ENCODE measurements around the gene ADGRG1.

The ADGRG1 gene

GRCh38 chr16:57634171-57634570 lies 5.7 kb downstream of the ADGRG1 start:
- H3K27ac ChIP-seq (ENCODE audit: insufficient read depth in 1 of 2, low read depth in 1 of 2, low read length in 2 of 2, poor library complexity in 1 of 2, severe bottlenecking in 2 of 2), result peak overlapping the region in 1 of 2 experiments; percentile 83
- 27% methylated on average over 4 of the region's 4 CpGs for WGBS (ENCODE audit: insufficient coverage)
- peaks cover 0 to 34% (median 12%) of the 10 kb centered on the region in 4 experiments for H3K36me3 ChIP-seq (ENCODE audit: control insufficient read depth in 4 of 4, insufficient read depth in 4 of 4, low read length in 3 of 4)
- H3K4me1 ChIP-seq (ENCODE audit: control extremely low read depth in 1 of 4, control insufficient read depth in 4 of 4, insufficient read depth in 4 of 4, low read length in 3 of 4), result peaks cover 3 to 99% (median 92%) of the 10 kb centered on the region in 4 experiments
- POLR2A ChIA-PET, result interaction anchor here (1.5 kb wide), 1 partner anchor 12 kb away, joined by 4 read pairs; no protein-coding TSS in a partner anchor
- H3K9me3 ChIP-seq (ENCODE audit: control extremely low read depth in 1 of 5, control insufficient read depth in 4 of 5, insufficient read depth in 2 of 5, low read depth in 1 of 5, low read length in 4 of 5), result no peaks in the 10 kb centered on the region
- CTCF ChIA-PET, result interaction anchor here (0.9 to 12.5 kb wide), 8 partner anchors 10 to 92 kb away, joined by 3 to 108 read pairs (median 6); partner anchors contain the start of gene ADGRG5
- H3K27me3 ChIP-seq (replicated peaks in 2 of 5; ENCODE audit: control insufficient read depth in 4 of 5, insufficient read depth in 5 of 5, low read length in 4 of 5), result no peaks in the 10 kb centered on the region
- peak; percentile 56 to 84 (median 79) for DNase-seq
- H3K4me3 ChIP-seq (ENCODE audit: control insufficient read depth in 1 of 7, extremely low read depth in 1 of 7, insufficient read depth in 4 of 7, low read depth in 2 of 7, low read length in 6 of 7), result peak overlapping the region in 2 of 7 experiments; percentile 21 to 41

GRCh38 chr16:57635266-57636097 lies 7.1 kb downstream of the ADGRG1 start:
- H3K4me1 ChIP-seq (ENCODE audit: control extremely low read depth in 1 of 4, control insufficient read depth in 4 of 4, insufficient read depth in 4 of 4, low read length in 3 of 4), result peaks cover 3 to 99% (median 92%) of the 10 kb centered on the region in 4 experiments
- H3K9me3 ChIP-seq (ENCODE audit: control extremely low read depth in 1 of 5, control insufficient read depth in 4 of 5, insufficient read depth in 2 of 5, low read depth in 1 of 5, low read length in 4 of 5), result no peaks in the 10 kb centered on the region
- H3K4me3 ChIP-seq (ENCODE audit: control insufficient read depth in 1 of 7, extremely low read depth in 1 of 7, insufficient read depth in 4 of 7, low read depth in 2 of 7, low read length in 6 of 7), result peak overlapping the region in 1 of 7 experiments; percentile 1
- peaks cover 0 to 37% (median 15%) of the 10 kb centered on the region in 4 experiments for H3K36me3 ChIP-seq (ENCODE audit: control insufficient read depth in 4 of 4, insufficient read depth in 4 of 4, low read length in 3 of 4)
- WGBS (ENCODE audit: insufficient coverage), result 80% methylated on average over 14 of the region's 16 CpGs
- no peak for DNase-seq
- H3K27me3 ChIP-seq (replicated peaks in 2 of 5; ENCODE audit: control insufficient read depth in 4 of 5, insufficient read depth in 5 of 5, low read length in 4 of 5), result no peaks in the 10 kb centered on the region
- ChIA-PET CTCF (interaction anchor here (1.4 to 12.5 kb wide), 7 partner anchors 7 to 60 kb away, joined by 3 to 108 read pairs (median 55); partner anchors contain the start of gene ADGRG1), POLR2A (interaction anchor here (0.8 to 1.5 kb wide), 2 partner anchors 10 to 12 kb away, joined by 4 to 5 read pairs; no protein-coding TSS in a partner anchor)
- H3K27ac ChIP-seq (ENCODE audit: insufficient read depth in 1 of 2, low read depth in 1 of 2, low read length in 2 of 2, poor library complexity in 1 of 2, severe bottlenecking in 2 of 2), result peak overlapping the region in 1 of 2 experiments; percentile 38

- H3K4me3 ChIP-seq (ENCODE audit: control insufficient read depth in 1 of 7, extremely low read depth in 1 of 7, insufficient read depth in 4 of 7, low read depth in 2 of 7, low read length in 6 of 7), result no peak overlapping the region
- DNase-seq, result no peak
- H3K4me1 ChIP-seq (ENCODE audit: control extremely low read depth in 1 of 4, control insufficient read depth in 4 of 4, insufficient read depth in 4 of 4, low read length in 3 of 4), result peaks cover 3 to 99% (median 91%) of the 10 kb centered on the region in 4 experiments
- ChIA-PET CTCF (interaction anchor here (1.0 to 12.5 kb wide), 7 partner anchors 7 to 517 kb away, joined by 3 to 108 read pairs (median 55); partner anchors contain the start of gene ADGRG1), POLR2A (no interaction called here)
- 90% methylated on average over 2 of the region's 5 CpGs for WGBS (ENCODE audit: insufficient coverage)
- H3K36me3 ChIP-seq (ENCODE audit: control insufficient read depth in 4 of 4, insufficient read depth in 4 of 4, low read length in 3 of 4), result peaks cover 0 to 41% (median 17%) of the 10 kb centered on the region in 4 experiments
- no peaks in the 10 kb centered on the region for H3K9me3 ChIP-seq (ENCODE audit: control extremely low read depth in 1 of 5, control insufficient read depth in 4 of 5, insufficient read depth in 2 of 5, low read depth in 1 of 5, low read length in 4 of 5)
- H3K27me3 ChIP-seq (replicated peaks in 2 of 5; ENCODE audit: control insufficient read depth in 4 of 5, insufficient read depth in 5 of 5, low read length in 4 of 5), result no peaks in the 10 kb centered on the region
- H3K27ac ChIP-seq (ENCODE audit: insufficient read depth in 1 of 2, low read depth in 1 of 2, low read length in 2 of 2, poor library complexity in 1 of 2, severe bottlenecking in 2 of 2), result peak overlapping the region; percentile 1 to 38
Observed at GRCh38 chr16:57636184-57636583, 7.8 kb downstream of the ADGRG1 start.

GRCh38 chr16:57637020-57637419 lies 8.6 kb downstream of the ADGRG1 start:
- ChIA-PET POLR2A (no interaction called here), CTCF (interaction anchor here (0.6 to 12.5 kb wide), 9 partner anchors 8 to 518 kb away, joined by 3 to 108 read pairs (median 27); partner anchors contain the start of gene ADGRG1)
- Histone ChIP-seq H3K4me3 (ENCODE audit: control insufficient read depth in 1 of 7, extremely low read depth in 1 of 7, insufficient read depth in 4 of 7, low read depth in 2 of 7, low read length in 6 of 7) (peak overlapping the region in 2 of 7 experiments; percentile 9 to 44), H3K27me3 (replicated peaks in 2 of 5; ENCODE audit: control insufficient read depth in 4 of 5, insufficient read depth in 5 of 5, low read length in 4 of 5) (no peaks in the 10 kb centered on the region), H3K4me1 (ENCODE audit: control extremely low read depth in 1 of 4, control insufficient read depth in 4 of 4, insufficient read depth in 4 of 4, low read length in 3 of 4) (peaks cover 3 to 94% (median 85%) of the 10 kb centered on the region in 4 experiments), H3K9me3 (ENCODE audit: control extremely low read depth in 1 of 5, control insufficient read depth in 4 of 5, insufficient read depth in 2 of 5, low read depth in 1 of 5, low read length in 4 of 5) (no peaks in the 10 kb centered on the region), H3K27ac (ENCODE audit: insufficient read depth in 1 of 2, low read depth in 1 of 2, low read length in 2 of 2, poor library complexity in 1 of 2, severe bottlenecking in 2 of 2) (peak overlapping the region in 1 of 2 experiments; percentile 59), H3K36me3 (ENCODE audit: control insufficient read depth in 4 of 4, insufficient read depth in 4 of 4, low read length in 3 of 4) (peaks cover 0 to 40% (median 19%) of the 10 kb centered on the region in 4 experiments)
- WGBS (ENCODE audit: insufficient coverage), result 54% methylated on average over 6 of the region's 8 CpGs
- no peak for DNase-seq

GRCh38 chr16:57637424-57637823 lies 9.0 kb downstream of the ADGRG1 start:
- CTCF ChIA-PET, result interaction anchor here (0.9 to 12.5 kb wide), 7 partner anchors 9 to 162 kb away, joined by 3 to 108 read pairs (median 55); partner anchors contain the start of gene ADGRG1
- H3K9me3 ChIP-seq (ENCODE audit: control extremely low read depth in 1 of 5, control insufficient read depth in 4 of 5, insufficient read depth in 2 of 5, low read depth in 1 of 5, low read length in 4 of 5), result no peaks in the 10 kb centered on the region
- peak overlapping the region in 2 of 7 experiments; percentile 9 to 44 for H3K4me3 ChIP-seq (ENCODE audit: control insufficient read depth in 1 of 7, extremely low read depth in 1 of 7, insufficient read depth in 4 of 7, low read depth in 2 of 7, low read length in 6 of 7)
- POLR2A ChIA-PET, result no interaction called here
- no peak for DNase-seq
- no peaks in the 10 kb centered on the region for H3K27me3 ChIP-seq (replicated peaks in 2 of 5; ENCODE audit: control insufficient read depth in 4 of 5, insufficient read depth in 5 of 5, low read length in 4 of 5)
- H3K4me1 ChIP-seq (ENCODE audit: control extremely low read depth in 1 of 4, control insufficient read depth in 4 of 4, insufficient read depth in 4 of 4, low read length in 3 of 4), result peaks cover 0 to 91% (median 82%) of the 10 kb centered on the region in 4 experiments
- H3K27ac ChIP-seq (ENCODE audit: insufficient read depth in 1 of 2, low read depth in 1 of 2, low read length in 2 of 2, poor library complexity in 1 of 2, severe bottlenecking in 2 of 2), result peak overlapping the region in 1 of 2 experiments; percentile 59
- 32% methylated on average over 6 of the region's 8 CpGs for WGBS (ENCODE audit: insufficient coverage)
- H3K36me3 ChIP-seq (ENCODE audit: control insufficient read depth in 4 of 4, insufficient read depth in 4 of 4, low read length in 3 of 4), result peaks cover 0 to 43% (median 21%) of the 10 kb centered on the region in 4 experiments

- 93% methylated on average over 5 of the region's 6 CpGs for WGBS (ENCODE audit: insufficient coverage)
- ChIA-PET CTCF (interaction anchor here (1.0 to 12.5 kb wide), 7 partner anchors 9 to 55 kb away, joined by 3 to 108 read pairs (median 27); partner anchors contain the start of gene ADGRG1), POLR2A (interaction anchor here (0.7 to 2.2 kb wide), 3 partner anchors 7 to 347 kb away, joined by 3 to 7 read pairs (median 4); no protein-coding TSS in a partner anchor)
- Histone ChIP-seq H3K4me1 (ENCODE audit: control extremely low read depth in 1 of 4, control insufficient read depth in 4 of 4, insufficient read depth in 4 of 4, low read length in 3 of 4) (peaks cover 0 to 91% (median 82%) of the 10 kb centered on the region in 4 experiments), H3K27me3 (replicated peaks in 2 of 5; ENCODE audit: control insufficient read depth in 4 of 5, insufficient read depth in 5 of 5, low read length in 4 of 5) (no peaks in the 10 kb centered on the region), H3K9me3 (ENCODE audit: control extremely low read depth in 1 of 5, control insufficient read depth in 4 of 5, insufficient read depth in 2 of 5, low read depth in 1 of 5, low read length in 4 of 5) (no peaks in the 10 kb centered on the region), H3K27ac (ENCODE audit: insufficient read depth in 1 of 2, low read depth in 1 of 2, low read length in 2 of 2, poor library complexity in 1 of 2, severe bottlenecking in 2 of 2) (peak overlapping the region; percentile 28 to 59), H3K4me3 (ENCODE audit: control insufficient read depth in 1 of 7, extremely low read depth in 1 of 7, insufficient read depth in 4 of 7, low read depth in 2 of 7, low read length in 6 of 7) (peak overlapping the region in 1 of 7 experiments; percentile 44), H3K36me3 (ENCODE audit: control insufficient read depth in 4 of 4, insufficient read depth in 4 of 4, low read length in 3 of 4) (peaks cover 0 to 43% (median 23%) of the 10 kb centered on the region in 4 experiments)
- DNase-seq, result no peak
Observed at GRCh38 chr16:57637965-57638364, 9.5 kb downstream of the ADGRG1 start.
